IMR-90 (cell line): ENCODE measurements around the gene GNAZ. TPM values are rescaled to one million over a fixed set of nuclear protein-coding genes. Genes with fewer than 3 reads are reported as not detected.

Experiments
- ATAC-seq: fragments of 200-7000 bp; cut with Tn5 transposase; 2 replicates; pipeline ENCODE4 v1.9.1; 2020; ENCODE audit warnings: low read depth, mild to moderate bottlenecking, moderate library complexity
- BruUV-seq: library from RNA; stranded (reverse); fragments of 400-500 nt; replicated peaks from 2 replicates; lab custom pipeline; 2021; lab: Mats Ljungman, UMichigan
- CTCF ChIA-PET: fragments of 300-600 bp; formaldehyde crosslinking; extraction: SDS; loops from one replicate; lab custom pipeline; 2021; ENCODE audit warnings: antibody characterized with exemption; lab: Yijun Ruan, JAX
- POLR2A ChIA-PET: fragments of 300-600 bp; sonication (Branson Sonifier 250); formaldehyde crosslinking; loops from one replicate; lab custom pipeline; 2022; ENCODE audit warnings: antibody characterized with exemption; ENCODE audit not compliant: unreplicated experiment; lab: Charles Lee
- DNase-seq: peaks from one replicate; pipeline ENCODE4 v3.0.0; 2013
- H2AFZ ChIP-seq: replicated peaks from 2 replicates; pipeline ENCODE3; 2013; ENCODE audit warnings: low read length, mild to moderate bottlenecking; ENCODE audit not compliant: poor library complexity
- H2AK5ac ChIP-seq: 2 replicates; pipeline ENCODE4 v1.6.1; 2013; ENCODE audit warnings: low read depth, low read length, inconsistent platforms
- H2AK9ac ChIP-seq: replicated peaks from 2 replicates; pipeline ENCODE3; 2013; ENCODE audit warnings: mild to moderate bottlenecking, low read depth, low read length, moderate library complexity; ENCODE audit not compliant: poor library complexity
- H2BK120ac ChIP-seq: 2 replicates; pipeline ENCODE4 v1.6.1; 2013; ENCODE audit warnings: low read depth, low read length, inconsistent platforms
- H2BK15ac ChIP-seq: 3 replicates; pipeline ENCODE4 v1.6.1; 2013; ENCODE audit warnings: low read depth, low read length, inconsistent platforms
- H2BK20ac ChIP-seq: 2 replicates; pipeline ENCODE4 v1.6.1; 2013; ENCODE audit warnings: low read depth, mild to moderate bottlenecking, inconsistent platforms, low read length, moderate library complexity
- H2BK5ac ChIP-seq: 2 replicates; pipeline ENCODE4 v1.6.1; 2013; ENCODE audit warnings: mild to moderate bottlenecking, low read depth, low read length, inconsistent platforms; ENCODE audit not compliant: poor library complexity, severe bottlenecking
- H3K14ac ChIP-seq: replicated peaks from 2 replicates; pipeline ENCODE4 v1.6.1; 2013; ENCODE audit warnings: low read depth, low read length, inconsistent platforms
- H3K18ac ChIP-seq: 2 replicates; pipeline ENCODE4 v1.6.1; 2013; ENCODE audit warnings: low read depth, low read length, control low read depth
- H3K23ac ChIP-seq: 2 replicates; pipeline ENCODE4 v1.6.1; 2013; ENCODE audit warnings: low read depth, low read length, inconsistent platforms
- H3K27ac ChIP-seq: 2 replicates; pipeline ENCODE4 v1.5.1; 2013; ENCODE audit warnings: mild to moderate bottlenecking, control low read depth, low read length; ENCODE audit not compliant: insufficient read depth
- H3K27me3 ChIP-seq: 2 replicates; pipeline ENCODE4 v1.6.1; 2013; ENCODE audit warnings: low read length; ENCODE audit not compliant: control insufficient read depth, insufficient read depth
- H3K36me3 ChIP-seq: 2 replicates; pipeline ENCODE4 v1.6.1; 2013; ENCODE audit warnings: low read length, mixed read lengths; ENCODE audit not compliant: control insufficient read depth, insufficient read depth
- H3K4ac ChIP-seq: 2 replicates; pipeline ENCODE4 v1.6.1; 2013; ENCODE audit warnings: low read depth, low read length, inconsistent platforms
- H3K4me1 ChIP-seq: 2 replicates; pipeline ENCODE4 v1.6.1; 2013; ENCODE audit warnings: low read length, mixed read lengths; ENCODE audit not compliant: control insufficient read depth, insufficient read depth
- H3K4me2 ChIP-seq: 2 replicates; pipeline ENCODE4 v1.6.1; 2013; ENCODE audit warnings: low read depth, mild to moderate bottlenecking, control low read depth, low read length, moderate library complexity
- H3K4me3 ChIP-seq: 2 replicates; pipeline ENCODE4 v1.5.1; 2013; ENCODE audit warnings: low read depth, mild to moderate bottlenecking, control low read depth, low read length, moderate library complexity; ENCODE audit not compliant: insufficient read depth
- H3K56ac ChIP-seq: 2 replicates; pipeline ENCODE4 v1.6.1; 2013; ENCODE audit warnings: low read length, inconsistent platforms; ENCODE audit not compliant: insufficient read depth; ENCODE audit errors: extremely low read depth
- H3K79me1 ChIP-seq, 2 experiments: 2 replicates each; pipeline ENCODE4 v1.6.1; 2013; ENCODE audit warnings: low read length in 2 of 2, inconsistent platforms in 1 of 2, low read depth in 1 of 2
- H3K9ac ChIP-seq: 2 replicates; pipeline ENCODE4 v1.6.1; 2013; ENCODE audit warnings: low read depth, low read length, control low read depth
- H3K9me1 ChIP-seq: 2 replicates; pipeline ENCODE4 v1.6.1; 2013; ENCODE audit warnings: low read length, inconsistent platforms; ENCODE audit not compliant: insufficient read depth
- H3K9me3 ChIP-seq: 2 replicates; pipeline ENCODE4 v1.6.1; 2013; ENCODE audit warnings: low read length; ENCODE audit not compliant: control insufficient read depth, insufficient read depth
- H4K20me1 ChIP-seq: 2 replicates; pipeline ENCODE4 v1.6.1; 2013; ENCODE audit warnings: low read length, inconsistent platforms; ENCODE audit not compliant: insufficient read depth
- H4K5ac ChIP-seq: 2 replicates; pipeline ENCODE4 v1.6.1; 2013; ENCODE audit warnings: mild to moderate bottlenecking, low read depth, low read length, control low read depth
- H4K8ac ChIP-seq, 2 experiments: 2 replicates each; pipeline ENCODE4 v1.6.1; 2013; ENCODE audit warnings: low read depth in 2 of 2, low read length in 2 of 2, control low read depth in 1 of 2, inconsistent platforms in 1 of 2
- H4K91ac ChIP-seq: 2 replicates; pipeline ENCODE4 v1.6.1; 2013; ENCODE audit warnings: low read depth, low read length, inconsistent platforms; ENCODE audit not compliant: insufficient read depth
- CEBPB ChIP-seq: IDR thresholded peaks from 2 replicates; pipeline ENCODE4 v1.6.1; 2012; ENCODE audit warnings: low read depth, low read length, improper control_type of control experiment
- CHD1 ChIP-seq: IDR thresholded peaks from 2 replicates; pipeline ENCODE4 v1.6.1; 2012; ENCODE audit warnings: low read depth, low read length, improper control_type of control experiment
- MAZ ChIP-seq: IDR thresholded peaks from 2 replicates; pipeline ENCODE4 v1.6.1; 2012; ENCODE audit warnings: low read depth, mild to moderate bottlenecking, low read length, improper control_type of control experiment, moderate library complexity, borderline replicate concordance
- NFE2L2 ChIP-seq: fragments of 150-350 bp; IDR thresholded peaks from 2 replicates; pipeline ENCODE4 v1.6.1; 2016; ENCODE audit warnings: low read depth, mild to moderate bottlenecking, low read length
- POLR2A ChIP-seq: IDR thresholded peaks from 2 replicates; pipeline ENCODE4 v1.6.1; 2012; ENCODE audit warnings: mild to moderate bottlenecking, low read depth, low read length
- RAD21 ChIP-seq: IDR thresholded peaks from 2 replicates; pipeline ENCODE4 v1.6.1; 2012; ENCODE audit warnings: low read length, improper control_type of control experiment
- RFX5 ChIP-seq: IDR thresholded peaks from 2 replicates; pipeline ENCODE4 v1.8.0; 2012; ENCODE audit warnings: low read depth, mild to moderate bottlenecking, low read length, moderate library complexity
- SMC3 ChIP-seq: fragments of 150-350 bp; IDR thresholded peaks from 2 replicates; pipeline ENCODE4 v1.6.1; 2016; ENCODE audit warnings: low read depth, mild to moderate bottlenecking, antibody characterized with exemption, low read length, moderate library complexity
- WGBS, 2 experiments: methylation state at CpG; one replicate each; pipeline versions ENCODE4 v1.1.5 to v1.1.7; 2013; ENCODE audit warnings: missing lambda C conversion rate in 2 of 2; ENCODE audit not compliant: insufficient read length in 1 of 2; ENCODE audit errors: extremely low coverage in 2 of 2; 5-methylcytosine and 5-hydroxymethylcytosine counted together
- dilution Hi-C: fragments of 300-500 bp; cut with HindIII; formaldehyde crosslinking; loops from one replicate; pipeline ENCODE4 v1.14.3; 2018; ENCODE audit warnings: low sequenced_read_pairs; ENCODE audit not compliant: unreplicated experiment
- in situ Hi-C: fragments of 300-500 bp; cut with MboI; formaldehyde crosslinking; loops from 3 replicates; pipeline ENCODE4 v1.14.3; 2019; ENCODE audit warnings: low sequenced_read_pairs, inconsistent platforms, mixed read lengths
- intact Hi-C: fragments of 100-400 bp; cut with micrococcal nuclease; formaldehyde crosslinking; loops from 2 replicates; pipeline ENCODE4 v1.10.0; 2022
- polyA plus RNA-seq, 3 experiments: library from polyadenylated mRNA; depleted of rRNA; stranded (reverse); fragments of >200 nt; gene quantifications; 2 replicates each; pipeline ENCODE4 v1.2.3, GENCODE V29; 2012; ENCODE audit warnings: low replicate concordance in 1 of 3
- total RNA-seq: library from RNA; depleted of rRNA; stranded (reverse); fragments of >200 nt; gene quantifications from 2 replicates; pipeline ENCODE4 v1.2.3, GENCODE V29; 2012
- TF ChIP-seq, protein P1 (sequence below): conservative IDR thresholded peaks from 2 replicates; pipeline ENCODE4 v1.5.1; 2012; ENCODE audit warnings: mild to moderate bottlenecking, low read depth, low read length, improper control_type of control experiment

GNAZ gene
- total and polyA plus RNA-seq, 2 of the 4 experiments (the other 2 are of a cell fraction), result 1.5 to 2.5 TPM

DNA sequence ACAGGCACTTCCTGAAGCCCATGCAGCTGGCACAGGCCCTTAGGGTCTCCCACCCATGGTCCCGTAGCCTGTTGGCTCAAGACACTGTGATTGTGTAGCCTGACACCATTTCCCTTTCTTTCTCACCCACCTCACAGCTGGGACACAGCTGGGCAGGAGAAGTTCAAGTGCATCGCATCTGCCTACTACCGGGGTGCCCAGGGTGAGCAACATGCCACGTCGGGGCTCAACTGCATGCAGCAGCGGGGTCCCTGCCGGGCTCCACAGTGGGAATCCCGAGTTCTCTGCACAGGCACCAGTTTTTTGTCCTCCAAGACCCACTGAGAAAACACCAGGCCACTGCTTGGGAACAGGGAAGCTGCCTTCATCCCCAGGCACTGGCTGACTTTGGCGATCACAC lies 85.5 kb downstream of the GNAZ start:
- H3K23ac ChIP-seq, result no peak overlapping the region
- no peak overlapping the region for H4K8ac ChIP-seq
- in situ Hi-C loops, result no loop called here
- BruUV-seq, result no TSS peak
- no peak overlapping the region for H2BK5ac ChIP-seq
- H3K4me3 ChIP-seq, result no peak overlapping the region
- H2BK15ac ChIP-seq, result no peak overlapping the region
- H3K4me2 ChIP-seq, result no peak overlapping the region
- intact Hi-C loops, result no loop called here
- no peak overlapping the region for H4K5ac ChIP-seq
- H3K14ac ChIP-seq, result no peak overlapping the region
- DNase-seq (no peak), ATAC-seq (no peak)
- no peak overlapping the region for H2AK9ac ChIP-seq
- no peak for TF ChIP-seq RFX5
- TF ChIP-seq, protein P1, sequence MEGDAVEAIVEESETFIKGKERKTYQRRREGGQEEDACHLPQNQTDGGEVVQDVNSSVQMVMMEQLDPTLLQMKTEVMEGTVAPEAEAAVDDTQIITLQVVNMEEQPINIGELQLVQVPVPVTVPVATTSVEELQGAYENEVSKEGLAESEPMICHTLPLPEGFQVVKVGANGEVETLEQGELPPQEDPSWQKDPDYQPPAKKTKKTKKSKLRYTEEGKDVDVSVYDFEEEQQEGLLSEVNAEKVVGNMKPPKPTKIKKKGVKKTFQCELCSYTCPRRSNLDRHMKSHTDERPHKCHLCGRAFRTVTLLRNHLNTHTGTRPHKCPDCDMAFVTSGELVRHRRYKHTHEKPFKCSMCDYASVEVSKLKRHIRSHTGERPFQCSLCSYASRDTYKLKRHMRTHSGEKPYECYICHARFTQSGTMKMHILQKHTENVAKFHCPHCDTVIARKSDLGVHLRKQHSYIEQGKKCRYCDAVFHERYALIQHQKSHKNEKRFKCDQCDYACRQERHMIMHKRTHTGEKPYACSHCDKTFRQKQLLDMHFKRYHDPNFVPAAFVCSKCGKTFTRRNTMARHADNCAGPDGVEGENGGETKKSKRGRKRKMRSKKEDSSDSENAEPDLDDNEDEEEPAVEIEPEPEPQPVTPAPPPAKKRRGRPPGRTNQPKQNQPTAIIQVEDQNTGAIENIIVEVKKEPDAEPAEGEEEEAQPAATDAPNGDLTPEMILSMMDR, result no peak
- no peak for TF ChIP-seq CHD1
- no peak for TF ChIP-seq CEBPB
- no peak for TF ChIP-seq POLR2A
- no peak for TF ChIP-seq SMC3
- TF ChIP-seq NFE2L2, result no peak
- no peak for TF ChIP-seq RAD21
- no peak for TF ChIP-seq MAZ
- dilution Hi-C loops, result no loop called here
- no peaks in the 10 kb centered on the region for H3K27me3 ChIP-seq
- no peak overlapping the region for H3K4ac ChIP-seq
- H3K9ac ChIP-seq, result no peak overlapping the region
- H3K36me3 ChIP-seq, result peaks cover 2% of the 10 kb centered on the region; the same call in 1 of the 2 replicates
- CTCF ChIA-PET, result no interaction called here
- 60% methylated on average over 1 of the region's 9 CpGs; no CpG with 5 or more reads in 1 of the 2 experiments for WGBS, 2 experiments
- H4K91ac ChIP-seq, result no peak overlapping the region
- H3K9me1 ChIP-seq, result no peaks in the 10 kb centered on the region; the same call in 1 of the 2 replicates
- H2AFZ ChIP-seq, result no peak overlapping the region
- no peaks in the 10 kb centered on the region for H3K79me1 ChIP-seq
- H3K27ac ChIP-seq, result no peak overlapping the region
- H4K20me1 ChIP-seq, result no peaks in the 10 kb centered on the region
- H2AK5ac ChIP-seq, result no peak overlapping the region
- no peak overlapping the region for H2BK120ac ChIP-seq
- POLR2A ChIA-PET, result interaction anchor here (0.6 kb wide), 1 partner anchor 17 kb away, joined by 3 read pairs; no protein-coding TSS in a partner anchor
- no peaks in the 10 kb centered on the region for H3K9me3 ChIP-seq
- H2BK20ac ChIP-seq, result no peak overlapping the region
- H3K18ac ChIP-seq, result no peak overlapping the region
- no peaks in the 10 kb centered on the region for H3K4me1 ChIP-seq
- no peak overlapping the region for H3K56ac ChIP-seq
